Left ventricle myocardium inferior (tissue), 1 donor: ENCODE results near the gene BAHCC1. TPM values are rescaled to one million over a fixed set of nuclear protein-coding genes. Genes with fewer than 3 reads are reported as not detected.
A peak's percentile ranks its signal among the peaks of the same experiment; 100 is the strongest.

Experiments used
- DNase-seq: peaks from one replicate; pipeline ENCODE4 v3.0.0-alpha.2; 2020
- H3K27ac ChIP-seq: fragments of 200-600 bp; replicated peaks from 2 replicates; pipeline ENCODE4 v1.8.0; 2021
- H3K27me3 ChIP-seq: fragments of 200-600 bp; 2 replicates; pipeline ENCODE4 v1.8.0; 2021; ENCODE audit warnings: low read depth
- H3K36me3 ChIP-seq: fragments of 200-600 bp; 2 replicates; pipeline ENCODE4 v1.8.0; 2021
- H3K4me1 ChIP-seq: fragments of 200-600 bp; 2 replicates; pipeline ENCODE4 v1.8.0; 2021
- H3K4me3 ChIP-seq: fragments of 200-600 bp; 2 replicates; pipeline ENCODE4 v1.8.0; 2021; ENCODE audit warnings: mild to moderate bottlenecking, moderate library complexity
- H3K9me3 ChIP-seq: fragments of 200-600 bp; replicated peaks from 2 replicates; pipeline ENCODE4 v1.8.0; 2021
- CTCF ChIP-seq: fragments of 200-600 bp; IDR thresholded peaks from 2 replicates; pipeline ENCODE4 v1.8.0; 2021; ENCODE audit warnings: antibody characterized with exemption, mild to moderate bottlenecking, borderline replicate concordance
- intact Hi-C: fragments of 100-400 bp; cut with micrococcal nuclease; formaldehyde crosslinking; loops from one replicate; pipeline ENCODE4 v1.11.0; 2022
- total RNA-seq: library from RNA; stranded (reverse); fragmentation: NEBNext Ultra II Directional; extraction: Animal tissue kit (Norgen Biotek cat#: 25700); gene quantifications from one replicate; pipeline ENCODE4 v1.2.1, GENCODE V29; 2021
- donor health status: DM: no; HTN: yes; CAD: no; lungs with severe emphysema.

BAHCC1 gene
- total RNA-seq, 1 donor from 2014 or later = 7.3 TPM

GRCh38 chr17:81388091-81388611, 7.1 kb upstream of the BAHCC1 start:
- Histone ChIP-seq H3K27ac (peak overlapping the region; percentile 97), H3K9me3 (no peaks in the 10 kb centered on the region), H3K4me3 (peak overlapping the region; percentile 79), H3K36me3 (no peaks in the 10 kb centered on the region), H3K27me3 (no peaks in the 10 kb centered on the region), H3K4me1 (peaks cover 74% of the 10 kb centered on the region)
- DNase-seq = no peak
- TF ChIP-seq CTCF = no peak
- intact Hi-C loops = loop anchor here (5.0 kb wide), 1 partner anchor 94 kb away; no protein-coding TSS in a partner anchor

- peaks cover 81% of the 10 kb centered on the region for H3K4me1 ChIP-seq
- H3K36me3 ChIP-seq = no peaks in the 10 kb centered on the region
Observed at GRCh38 chr17:81388612-81389367, 6.5 kb upstream of the BAHCC1 start.

DNA sequence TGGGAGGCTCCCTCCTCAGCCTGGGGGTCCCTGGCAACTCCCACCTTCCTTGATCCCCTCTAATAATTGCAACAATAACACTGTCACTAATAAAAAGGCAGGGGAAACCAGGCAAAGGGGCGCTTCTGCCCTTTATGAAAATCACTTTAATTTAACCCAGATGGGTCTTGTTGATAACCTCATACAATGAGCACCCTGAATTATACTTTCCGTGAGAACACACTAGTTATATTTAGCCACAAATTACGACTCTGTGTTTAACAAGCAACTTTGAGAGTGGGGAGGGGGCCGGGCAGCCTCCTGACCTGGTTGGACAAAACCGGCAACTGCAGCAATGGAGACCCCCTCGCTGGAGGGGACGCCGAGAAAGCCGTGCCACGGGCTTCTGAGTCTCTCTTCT, 5.7 kb upstream of the BAHCC1 start:
- peaks cover 87% of the 10 kb centered on the region for H3K4me1 ChIP-seq
- H3K4me3 ChIP-seq = no peak overlapping the region
- H3K9me3 ChIP-seq = no peaks in the 10 kb centered on the region
- no peaks in the 10 kb centered on the region for H3K27me3 ChIP-seq
- H3K27ac ChIP-seq = peak overlapping the region; percentile 97
- TF ChIP-seq CTCF = no peak
- H3K36me3 ChIP-seq = no peaks in the 10 kb centered on the region
- intact Hi-C loops = loop anchor here (5.0 kb wide), 1 partner anchor 93 kb away; no protein-coding TSS in a partner anchor
- DNase-seq = no peak

More at GRCh38 chr17:81388612-81389367, 6.5 kb upstream of the BAHCC1 start:
- Histone ChIP-seq H3K27me3 (no peaks in the 10 kb centered on the region), H3K4me3 (peak overlapping the region; percentile 79), H3K9me3 (no peaks in the 10 kb centered on the region), H3K27ac (peak overlapping the region; percentile 97)
- intact Hi-C loops = loop anchor here (5.0 kb wide), 1 partner anchor 94 kb away; no protein-coding TSS in a partner anchor
- TF ChIP-seq CTCF = no peak
- DNase-seq = no peak

DNA sequence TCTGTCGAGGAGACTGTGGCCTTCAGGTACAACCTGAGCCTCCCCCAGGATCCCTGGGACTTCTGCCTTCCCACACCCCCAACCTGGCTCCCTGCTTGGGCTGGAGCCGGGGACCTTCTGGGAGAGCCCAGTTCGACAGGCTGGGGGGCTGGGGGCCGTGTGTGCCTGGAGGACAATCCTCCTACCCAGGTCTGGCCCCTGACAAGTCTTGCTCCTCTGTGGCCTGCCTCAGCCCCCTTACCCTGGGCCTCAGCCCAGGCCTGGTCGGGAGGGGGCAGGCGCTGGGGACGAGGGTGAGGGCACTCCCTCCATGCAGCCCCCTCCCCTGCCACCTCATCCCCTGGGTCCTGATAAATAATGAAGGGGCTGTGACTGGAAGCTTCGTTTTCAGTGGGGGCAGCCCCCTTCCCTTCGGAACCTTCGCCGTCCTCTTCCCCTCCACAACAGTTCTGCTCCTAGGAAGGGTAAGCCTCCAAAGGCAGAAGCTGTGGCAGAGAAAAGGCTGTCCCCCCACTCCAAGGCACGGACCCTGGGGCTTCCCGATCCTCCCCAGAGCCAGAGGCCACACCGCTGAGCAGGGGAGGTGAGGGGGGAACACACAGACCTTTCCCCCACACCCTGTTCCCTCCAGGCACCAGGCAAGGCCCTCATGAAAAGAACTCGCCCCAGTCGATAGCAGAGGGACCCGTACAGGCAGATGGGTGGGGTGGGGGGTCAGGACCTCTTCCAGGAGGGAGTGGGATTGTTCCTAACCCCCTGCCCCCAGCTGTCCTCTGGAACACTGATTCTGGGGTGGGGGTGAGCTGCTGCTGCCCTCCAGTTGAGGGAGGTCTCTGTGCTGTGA, 5.0 kb upstream of the BAHCC1 start:
- H3K36me3 ChIP-seq = no peaks in the 10 kb centered on the region
- H3K4me3 ChIP-seq = no peak overlapping the region
- intact Hi-C loops = no loop called here
- peak overlapping the region; percentile 97 for H3K27ac ChIP-seq
- no peak for DNase-seq
- H3K4me1 ChIP-seq = peaks cover 91% of the 10 kb centered on the region
- H3K27me3 ChIP-seq = no peaks in the 10 kb centered on the region
- no peaks in the 10 kb centered on the region for H3K9me3 ChIP-seq
- no peak for TF ChIP-seq CTCF

DNA sequence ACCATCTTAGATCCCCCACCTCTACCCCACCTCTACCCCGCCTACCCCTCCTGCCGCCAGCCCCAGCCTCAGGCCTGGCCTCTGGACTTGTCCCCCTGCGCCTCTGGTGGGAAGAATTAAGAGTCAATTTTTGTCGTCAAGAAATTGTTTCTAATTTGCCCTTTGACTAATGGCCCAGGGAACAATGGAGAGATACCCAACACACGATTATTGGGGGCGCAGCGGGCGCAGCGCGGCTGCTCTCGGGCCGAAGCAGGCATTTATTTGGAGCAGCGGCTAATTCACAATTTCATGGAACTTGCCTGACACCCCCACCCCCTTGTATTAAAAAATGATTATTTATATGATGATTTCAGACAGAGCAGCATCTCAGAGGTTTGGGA, 4.4 kb upstream of the BAHCC1 start:
- H3K4me3 ChIP-seq = no peak overlapping the region
- H3K9me3 ChIP-seq = no peaks in the 10 kb centered on the region
- peaks cover 93% of the 10 kb centered on the region for H3K4me1 ChIP-seq
- H3K27ac ChIP-seq = peak overlapping the region; percentile 100
- no peak for TF ChIP-seq CTCF
- intact Hi-C loops = no loop called here
- H3K27me3 ChIP-seq = no peaks in the 10 kb centered on the region
- H3K36me3 ChIP-seq = no peaks in the 10 kb centered on the region
- DNase-seq = no peak
